Hindlimb muscle (tissue), 1 donor: ENCODE data around the gene NMNAT3. TPM values are rescaled to one million over a fixed set of nuclear protein-coding genes. Genes with fewer than 3 reads are reported as not detected.

ENCODE experiments used
- DNase-seq: peaks from one replicate; pipeline ENCODE4 v3.0.0-alpha.2; 2013
- polyA plus RNA-seq: library from polyadenylated mRNA; unstranded; fragments of 120-200 nt; gene quantifications from one replicate; pipeline ENCODE4 v1.2.1, GENCODE V29; 2013; ENCODE audit not compliant: insufficient read length

The NMNAT3 gene
- polyA plus RNA-seq, 1 donor = 4.0 TPM

- DNase-seq = no peak
Observed at GRCh38 chr3:139577909-139578308, 99.9 kb downstream of the NMNAT3 start.

DNA sequence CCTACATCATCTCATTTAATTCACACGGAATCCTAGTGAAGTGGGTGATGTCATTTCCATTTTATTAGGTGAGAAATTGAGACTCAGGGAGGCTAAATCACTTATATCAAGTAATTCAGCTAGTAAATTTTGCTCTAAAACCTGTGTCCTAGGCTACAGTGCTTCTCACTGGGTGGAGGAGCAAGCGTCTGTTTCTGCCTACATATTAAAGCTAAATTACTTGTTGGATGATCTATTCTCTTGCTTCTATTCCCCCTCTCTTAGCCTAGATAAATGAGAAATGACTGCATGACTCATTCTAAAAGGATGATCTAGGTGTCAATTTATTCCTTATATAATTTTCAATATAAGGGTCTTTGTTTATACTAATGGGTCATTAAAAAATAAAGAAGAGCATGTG lies 100.4 kb downstream of the NMNAT3 start:
- DNase-seq = no peak

GRCh38 chr3:139574026-139574947 lies 103.5 kb downstream of the NMNAT3 start:
- peak; percentile 12 for DNase-seq

DNA sequence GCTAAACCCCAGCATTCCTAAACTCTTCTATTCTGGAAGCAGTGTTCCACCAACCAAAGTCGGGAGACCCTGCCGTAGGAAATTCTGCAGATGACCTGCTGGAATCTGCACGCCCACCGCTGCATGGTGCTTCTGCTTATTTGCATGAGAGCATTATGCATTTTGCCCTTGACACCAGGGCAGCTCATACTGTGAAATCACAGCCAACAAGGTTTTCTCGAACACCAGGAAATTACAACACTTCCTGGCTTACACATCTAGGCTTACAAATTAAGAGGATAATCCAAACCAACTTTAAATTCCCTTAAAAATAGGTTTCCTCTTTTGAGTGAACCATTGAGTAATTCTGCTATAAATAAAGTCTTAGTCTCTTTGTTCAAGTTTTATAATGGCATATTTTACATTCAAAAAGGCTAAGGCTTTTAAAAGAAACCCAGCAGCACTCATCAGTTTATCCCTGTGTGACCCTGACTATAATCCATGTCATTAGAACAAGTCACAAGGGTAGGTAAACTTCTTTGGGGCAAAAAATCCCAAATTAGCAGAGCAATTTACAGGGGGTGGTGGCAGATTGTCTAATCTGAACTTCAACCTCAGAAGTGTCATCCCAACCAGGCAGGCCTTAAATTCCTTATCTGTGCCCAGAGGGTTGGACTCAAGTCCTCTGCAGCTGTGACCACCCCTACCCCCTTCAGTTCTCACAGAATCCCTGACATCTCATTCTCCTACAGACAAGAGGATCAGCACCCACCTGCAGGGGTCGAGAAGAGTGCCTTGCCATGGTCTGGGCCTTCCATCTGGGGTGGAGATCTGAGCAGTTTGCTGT lies 104.7 kb downstream of the NMNAT3 start:
- no peak for DNase-seq

DNA sequence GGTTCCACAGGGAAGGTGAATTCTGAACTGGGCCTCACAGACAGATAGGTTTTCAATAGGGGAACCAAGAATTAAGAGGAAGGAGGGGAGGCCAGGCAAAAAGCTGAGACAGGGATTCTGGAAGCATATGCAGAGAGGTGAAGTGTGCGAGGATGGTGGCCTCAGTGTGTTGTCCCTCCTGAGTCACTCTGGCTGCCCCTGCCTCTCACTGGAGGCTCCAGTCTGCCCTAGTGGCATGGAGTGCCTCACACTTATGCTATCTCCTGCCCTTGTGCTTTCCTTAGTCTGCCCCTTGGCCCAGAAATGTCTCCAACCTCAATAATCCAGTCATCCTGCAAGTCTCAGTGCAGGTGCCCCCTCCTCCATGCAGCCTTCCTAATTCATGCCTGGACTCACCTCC lies 106.1 kb downstream of the NMNAT3 start:
- no peak for DNase-seq

DNA sequence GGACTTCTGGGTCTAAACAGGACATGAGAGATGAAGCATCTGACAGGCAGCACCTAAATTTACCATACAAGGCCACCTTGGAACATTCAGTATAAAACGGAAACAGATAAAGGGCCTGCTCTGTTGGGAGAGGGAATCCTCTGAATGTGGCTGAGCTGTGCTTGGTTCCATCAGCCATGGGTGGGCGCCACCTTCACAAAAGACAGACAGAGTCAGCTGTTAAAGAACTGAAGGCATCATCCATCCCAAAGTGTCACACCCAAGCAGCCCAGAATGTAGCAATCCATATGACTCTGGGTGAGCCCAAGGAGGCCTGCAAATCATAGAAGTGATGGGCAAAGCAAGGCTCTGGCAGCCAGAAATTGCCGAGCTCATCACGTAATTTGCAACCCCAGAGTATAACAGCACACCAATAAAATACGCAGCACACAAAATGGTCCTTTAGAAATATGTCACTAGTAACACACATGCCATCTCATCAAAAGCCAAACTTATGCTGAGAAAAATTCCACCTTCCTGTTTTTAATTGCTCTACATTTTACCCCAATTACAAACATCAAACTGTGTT lies 113.4 kb downstream of the NMNAT3 start:
- no peak for DNase-seq

DNA sequence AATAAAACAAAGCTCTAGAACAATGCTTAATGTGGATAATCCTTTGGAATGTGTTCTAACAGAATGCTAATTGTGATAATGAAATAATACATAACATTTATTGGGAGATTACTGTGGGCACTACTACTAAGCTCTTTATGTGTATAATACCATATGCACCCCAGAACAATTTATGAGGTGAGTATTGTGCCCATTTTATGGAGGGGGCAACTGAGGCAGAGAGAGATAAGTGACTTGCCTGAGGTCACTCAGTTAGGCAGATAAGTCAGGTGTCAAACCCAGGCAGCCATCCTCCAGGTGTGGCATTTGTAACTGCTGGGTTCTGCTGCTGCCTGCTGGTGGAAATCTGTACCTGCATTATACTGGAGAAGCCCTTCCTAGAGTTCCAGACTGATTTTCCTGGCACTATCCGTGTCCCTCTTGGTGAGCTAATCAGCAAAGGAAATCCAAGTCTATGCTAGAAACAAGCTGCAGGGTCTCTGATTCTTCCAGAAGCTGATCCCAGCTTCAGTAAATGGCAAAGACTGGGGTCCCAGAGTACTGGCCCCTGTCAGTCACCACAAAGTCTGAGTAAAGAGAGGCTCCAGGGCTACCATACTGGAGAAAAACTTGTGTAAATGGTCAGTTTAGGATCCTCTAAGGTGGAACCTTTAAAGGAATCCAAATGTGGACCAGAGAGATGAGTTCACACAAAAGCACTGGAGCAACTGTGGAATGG lies 115.7 kb downstream of the NMNAT3 start:
- DNase-seq = no peak

- DNase-seq = no peak
Observed at GRCh38 chr3:139561255-139561817, 116.4 kb downstream of the NMNAT3 start.

DNA sequence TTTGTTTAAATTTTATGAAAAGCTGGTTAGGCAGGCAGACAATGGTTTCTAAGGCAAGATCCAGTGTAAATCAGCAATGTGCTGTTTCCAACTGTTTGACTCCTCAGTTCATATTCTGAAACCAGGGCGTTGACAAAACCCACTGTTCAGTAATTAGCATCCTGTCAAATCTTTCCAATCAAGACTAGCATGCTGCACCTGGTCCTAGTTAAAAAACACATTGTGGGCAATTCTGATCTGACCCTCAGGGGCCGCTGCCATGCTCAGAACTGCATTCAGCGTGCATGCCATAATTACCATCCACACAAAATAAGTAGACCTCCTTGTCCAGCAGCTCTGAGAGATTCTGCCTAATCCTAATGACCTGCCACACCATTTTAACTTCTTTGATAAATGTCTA lies 117.4 kb downstream of the NMNAT3 start:
- DNase-seq = no peak

GRCh38 chr3:139559541-139559940 lies 118.2 kb downstream of the NMNAT3 start:
- DNase-seq = no peak

GRCh38 chr3:139558351-139559266 lies 119.2 kb downstream of the NMNAT3 start:
- no peak for DNase-seq

GRCh38 chr3:139557041-139557440 lies 120.7 kb downstream of the NMNAT3 start:
- no peak for DNase-seq

GRCh38 chr3:139555249-139555648 lies 122.5 kb downstream of the NMNAT3 start:
- no peak for DNase-seq

GRCh38 chr3:139554628-139555027 lies 123.1 kb downstream of the NMNAT3 start:
- DNase-seq = no peak

GRCh38 chr3:139552632-139553365 lies 125.0 kb downstream of the NMNAT3 start:
- DNase-seq = no peak

DNA sequence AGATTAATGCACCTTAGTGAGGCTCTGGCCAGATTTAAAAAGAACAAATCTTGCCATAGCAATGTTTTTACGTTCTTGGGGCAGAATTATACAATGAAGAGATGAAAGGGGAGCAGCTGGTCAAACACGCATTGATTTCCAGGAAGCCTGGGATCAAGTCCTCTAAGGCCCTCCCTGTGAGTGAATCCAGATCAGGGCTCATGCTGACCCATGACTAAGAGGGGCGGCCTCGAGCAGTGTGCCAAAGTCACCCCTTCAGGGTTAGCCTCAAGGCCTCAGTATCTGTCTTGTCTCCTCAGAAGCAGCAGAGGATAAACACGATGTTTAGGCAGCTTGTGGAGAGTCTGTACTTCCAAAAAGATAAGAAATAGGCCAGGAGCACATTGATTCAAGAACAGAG lies 129.0 kb downstream of the NMNAT3 start:
- no peak for DNase-seq

DNA sequence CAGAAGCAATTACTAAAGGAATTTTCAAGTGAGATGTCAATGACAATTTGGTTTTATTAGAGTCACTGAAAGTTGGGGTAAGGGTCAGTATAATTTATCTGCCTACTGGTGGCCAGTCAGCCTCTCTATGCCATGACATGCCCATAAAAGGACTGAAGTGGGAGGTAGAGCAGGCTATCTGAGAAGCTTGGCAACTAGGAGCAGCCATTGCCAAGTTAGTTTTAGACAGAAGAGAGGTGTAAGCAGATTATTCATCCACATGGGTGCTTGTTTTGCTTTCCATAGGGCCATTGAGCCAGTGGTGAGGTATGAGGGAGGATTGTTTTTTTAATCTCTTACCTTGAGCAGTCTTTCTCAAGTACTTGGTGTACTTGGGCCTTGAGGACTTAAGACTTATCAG lies 130.1 kb downstream of the NMNAT3 start:
- no peak for DNase-seq

DNA sequence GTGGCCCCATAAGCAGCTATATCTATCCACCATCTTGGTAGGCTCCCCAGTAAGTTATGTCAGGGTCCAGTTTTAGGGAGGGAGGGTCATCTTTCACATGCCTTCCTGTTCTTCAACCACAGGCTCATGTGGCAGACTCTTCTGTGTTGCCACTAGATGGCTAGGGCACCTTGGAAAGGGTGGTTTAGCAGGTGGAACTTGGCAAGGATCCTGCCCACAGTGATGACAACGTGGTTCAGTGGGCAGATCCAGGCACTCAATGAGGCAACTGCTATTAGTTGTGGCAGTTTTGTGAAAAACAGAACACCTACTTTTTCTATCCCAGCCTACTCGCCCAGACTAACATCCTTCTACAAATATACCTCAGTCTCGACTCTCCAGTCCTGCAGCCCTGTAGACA lies 131.0 kb downstream of the NMNAT3 start:
- DNase-seq = no peak

DNA sequence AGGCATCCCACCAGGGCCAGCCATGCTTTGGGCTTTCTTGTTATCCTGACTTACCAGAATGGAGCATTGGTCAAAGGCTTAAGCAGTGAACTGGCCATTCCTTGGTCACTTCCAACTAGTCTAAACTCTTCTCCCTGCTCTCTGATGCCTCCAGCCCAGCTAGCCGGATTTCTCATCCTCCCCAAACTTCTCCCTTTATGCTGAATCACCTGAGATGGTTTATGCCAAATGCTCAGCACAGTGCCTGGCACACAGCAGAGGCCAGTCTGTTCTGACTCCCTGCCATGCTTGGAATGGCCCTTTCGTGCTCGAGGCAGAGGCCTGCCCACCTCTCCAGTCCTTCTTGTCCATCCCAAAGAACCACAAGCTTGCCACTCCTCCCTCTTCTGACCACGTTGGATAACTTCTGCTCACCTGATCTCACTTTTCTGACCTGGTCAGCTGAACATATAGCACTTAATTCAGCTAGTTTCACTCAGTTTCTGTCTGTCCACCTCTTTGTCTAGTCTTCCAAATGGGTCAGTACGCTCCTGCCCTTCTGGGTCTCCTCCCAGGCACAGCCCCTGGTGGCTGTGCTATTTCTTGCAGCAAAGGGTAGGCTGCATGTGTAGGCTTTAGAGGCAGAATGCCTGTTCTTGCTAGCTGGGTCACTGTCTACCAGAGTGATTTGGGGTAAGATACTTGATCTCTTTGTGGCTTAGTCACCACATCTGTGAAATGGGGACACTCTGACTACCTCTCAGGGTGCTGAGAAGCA lies 136.1 kb downstream of the NMNAT3 start:
- DNase-seq = no peak
